Measurements from ENCODE around the gene SH3RF2. TPM values are rescaled to one million over a fixed set of nuclear protein-coding genes. Genes with fewer than 3 reads are reported as not detected.

Gene SH3RF2
- polyA plus RNA-seq, 3 donors: not detected

GRCh38 chr5:146076455-146076854 is 140.1 kb downstream of the SH3RF2 start:
- Histone ChIP-seq H3K27me3 (ENCODE audit: control insufficient read depth in 2 of 2, insufficient read depth in 2 of 2, low read length in 2 of 2) (no peaks in the 10 kb centered on the region), H3K36me3 (replicated peaks in 1 of 2; ENCODE audit: control insufficient read depth in 1 of 2, insufficient read depth in 2 of 2, low read length in 2 of 2) (no peaks in the 10 kb centered on the region), H3K9ac (ENCODE audit: insufficient read depth, low read length, poor library complexity, severe bottlenecking) (no peak overlapping the region), H3K27ac (ENCODE audit: low read depth in 1 of 2, low read length in 2 of 2) (no peak overlapping the region), H2AFZ (ENCODE audit: insufficient read depth, low read depth, low read length, poor library complexity, severe bottlenecking) (no peak overlapping the region), H3K79me2 (ENCODE audit: insufficient read depth, low read length) (no peaks in the 10 kb centered on the region), H4K20me1 (ENCODE audit: insufficient read depth, low read length) (no peaks in the 10 kb centered on the region), H3K4me1 (ENCODE audit: control insufficient read depth in 1 of 2, insufficient read depth in 2 of 2, low read length in 2 of 2) (peaks cover 15 to 21% of the 10 kb centered on the region in 2 donors), H3K9me3 (replicated peaks in 1 of 2; ENCODE audit: control insufficient read depth in 1 of 2, insufficient read depth in 1 of 2, low read length in 2 of 2) (no peaks in the 10 kb centered on the region), H3K4me2 (replicated peaks; ENCODE audit: extremely low read depth, low read length, poor library complexity, severe bottlenecking) (no peak overlapping the region), H3K4me3 (replicated peaks in 1 of 3; ENCODE audit: low read depth in 2 of 3, low read length in 3 of 3) (no peak overlapping the region)
- Mint-ChIP-seq H3K4me3 (no peak overlapping the region), H3K27me3 (ENCODE audit: low read depth in 3 of 3) (peaks cover 0 to 3% (median 2%) of the 10 kb centered on the region in 3 donors), H3K36me3 (no peaks in the 10 kb centered on the region), H3K9me3 (peaks cover 0 to 3% (median 0%) of the 10 kb centered on the region in 7 donors), H3K4me1 (peaks cover 26% of the 10 kb centered on the region), H3K27ac (peak overlapping the region in 1 of 7 donors; percentile 28)
- intact Hi-C loops (cut with micrococcal nuclease): no loop called here
- no peak for TF ChIP-seq CTCF (IDR thresholded peaks at IDR 0.05)
- no peak for DNase-seq
- WGBS (ENCODE audit: insufficient coverage): 47% methylated on average over 2 of the region's 4 CpGs

GRCh38 chr5:146078566-146078965 is 142.2 kb downstream of the SH3RF2 start:
- H3K4me1 ChIP-seq (ENCODE audit: control insufficient read depth in 1 of 2, insufficient read depth in 2 of 2, low read length in 2 of 2): peaks cover 15 to 21% of the 10 kb centered on the region in 2 donors
- intact Hi-C loops (cut with micrococcal nuclease): no loop called here
- H4K20me1 ChIP-seq (ENCODE audit: insufficient read depth, low read length): no peaks in the 10 kb centered on the region
- H3K9ac ChIP-seq (ENCODE audit: insufficient read depth, low read length, poor library complexity, severe bottlenecking): no peak overlapping the region
- H3K27ac ChIP-seq (ENCODE audit: low read depth in 1 of 2, low read length in 2 of 2): no peak overlapping the region
- no peaks in the 10 kb centered on the region for H3K27me3 ChIP-seq (ENCODE audit: control insufficient read depth in 2 of 2, insufficient read depth in 2 of 2, low read length in 2 of 2)
- TF ChIP-seq CTCF (IDR thresholded peaks at IDR 0.05): no peak
- Mint-ChIP-seq H3K4me1 (peaks cover 26% of the 10 kb centered on the region), H3K36me3 (no peaks in the 10 kb centered on the region), H3K4me3 (no peak overlapping the region), H3K27me3 (ENCODE audit: low read depth in 3 of 3) (peaks cover 0 to 4% (median 0%) of the 10 kb centered on the region in 3 donors), H3K27ac (no peak overlapping the region), H3K9me3 (peaks cover 0 to 3% (median 0%) of the 10 kb centered on the region in 7 donors)
- no peak overlapping the region for H2AFZ ChIP-seq (ENCODE audit: insufficient read depth, low read depth, low read length, poor library complexity, severe bottlenecking)
- no peaks in the 10 kb centered on the region for H3K9me3 ChIP-seq (replicated peaks in 1 of 2; ENCODE audit: control insufficient read depth in 1 of 2, insufficient read depth in 1 of 2, low read length in 2 of 2)
- DNase-seq: no peak
- H3K36me3 ChIP-seq (replicated peaks in 1 of 2; ENCODE audit: control insufficient read depth in 1 of 2, insufficient read depth in 2 of 2, low read length in 2 of 2): no peaks in the 10 kb centered on the region
- H3K4me2 ChIP-seq (replicated peaks; ENCODE audit: extremely low read depth, low read length, poor library complexity, severe bottlenecking): no peak overlapping the region
- 80% methylated on average over 1 of the region's 2 CpGs for WGBS (ENCODE audit: insufficient coverage)
- no peaks in the 10 kb centered on the region for H3K79me2 ChIP-seq (ENCODE audit: insufficient read depth, low read length)
- H3K4me3 ChIP-seq (replicated peaks in 1 of 3; ENCODE audit: low read depth in 2 of 3, low read length in 3 of 3): no peak overlapping the region

All from CD14-positive monocyte (primary cell).